ENCODE results near the gene LEF1.

Gene LEF1

GRCh38 chr4:108172231-108172752 is 3.6 kb upstream of the LEF1 start:
- H3K36me3 ChIP-seq (ENCODE audit: control insufficient read depth, insufficient read depth, low read length): no peaks in the 10 kb centered on the region
- peak; percentile 9 for DNase-seq (ENCODE audit: extremely low read depth, insufficient read length)
- no peak for TF ChIP-seq CTCF (IDR thresholded peaks at IDR 0.05; ENCODE audit: insufficient read depth, low read length, poor library complexity, severe bottlenecking)
- H3K4me3 ChIP-seq (replicated peaks; ENCODE audit: low read depth, low read length): no peak overlapping the region; the same call in 1 of the 2 replicates
- peaks cover 3% of the 10 kb centered on the region for H3K27me3 ChIP-seq (replicated peaks; ENCODE audit: control insufficient read depth, insufficient read depth, low read length)

DNA sequence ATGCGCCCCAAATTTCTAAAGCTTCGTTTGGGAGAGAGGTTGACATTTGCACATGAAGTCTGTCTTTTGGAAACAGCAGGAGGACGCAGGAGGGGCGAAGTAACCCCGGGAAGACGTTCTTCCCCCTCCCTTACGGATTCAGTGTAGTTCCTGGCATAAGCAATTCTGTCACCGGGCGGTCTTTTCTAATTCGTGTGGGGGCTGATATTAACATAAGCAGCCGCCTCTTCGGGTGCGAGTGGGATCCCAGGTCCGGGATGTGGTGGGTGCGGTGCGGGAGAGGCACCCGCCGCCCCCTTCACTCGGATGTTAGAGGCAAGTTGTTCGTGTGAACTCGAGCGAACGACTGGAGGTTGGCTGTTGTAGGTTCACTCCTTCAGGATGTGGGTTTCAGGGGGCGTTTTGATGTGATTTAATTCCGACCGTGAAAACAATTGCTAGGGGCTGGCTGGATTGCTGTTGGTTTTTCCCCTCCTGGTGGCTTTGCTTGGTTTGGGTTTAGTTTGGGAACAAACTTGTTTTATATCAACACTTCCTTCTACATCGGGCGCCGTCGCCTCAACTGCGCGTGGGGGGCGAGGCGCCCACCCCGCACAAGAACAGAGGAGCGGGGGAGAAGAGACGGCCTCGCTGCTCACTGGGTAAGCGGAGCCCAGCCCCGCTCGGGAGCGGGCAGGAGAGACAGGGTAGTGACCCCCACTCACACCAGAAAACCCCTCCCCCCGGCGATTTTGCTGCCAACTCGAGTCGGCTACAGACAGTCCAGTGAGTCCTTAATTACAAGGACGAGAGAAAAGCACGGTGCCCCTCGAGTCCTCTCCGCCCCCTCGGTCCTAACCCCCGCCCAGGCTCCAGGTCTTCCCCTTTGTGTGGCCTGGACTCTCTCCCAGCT is 2.9 kb upstream of the LEF1 start:
- Histone ChIP-seq H3K36me3 (ENCODE audit: control insufficient read depth, insufficient read depth, low read length) (no peaks in the 10 kb centered on the region), H3K27me3 (replicated peaks; ENCODE audit: control insufficient read depth, insufficient read depth, low read length) (peaks cover 3% of the 10 kb centered on the region), H3K4me3 (replicated peaks; ENCODE audit: low read depth, low read length) (no peak overlapping the region)
- DNase-seq (ENCODE audit: extremely low read depth, insufficient read length): peak; percentile 15
- TF ChIP-seq CTCF (IDR thresholded peaks at IDR 0.05; ENCODE audit: insufficient read depth, low read length, poor library complexity, severe bottlenecking): no peak

GRCh38 chr4:108170631-108171338 is 2.1 kb upstream of the LEF1 start:
- DNase-seq (ENCODE audit: extremely low read depth, insufficient read length): no peak
- Histone ChIP-seq H3K27me3 (replicated peaks; ENCODE audit: control insufficient read depth, insufficient read depth, low read length) (peaks cover 3% of the 10 kb centered on the region), H3K4me3 (replicated peaks; ENCODE audit: low read depth, low read length) (no peak overlapping the region), H3K36me3 (ENCODE audit: control insufficient read depth, insufficient read depth, low read length) (no peaks in the 10 kb centered on the region)
- TF ChIP-seq CTCF (IDR thresholded peaks at IDR 0.05; ENCODE audit: insufficient read depth, low read length, poor library complexity, severe bottlenecking): no peak

GRCh38 chr4:108169664-108170063 is 932 bp upstream of the LEF1 start:
- no peak for DNase-seq (ENCODE audit: extremely low read depth, insufficient read length)
- H3K4me3 ChIP-seq (replicated peaks; ENCODE audit: low read depth, low read length): no peak overlapping the region
- TF ChIP-seq CTCF (IDR thresholded peaks at IDR 0.05; ENCODE audit: insufficient read depth, low read length, poor library complexity, severe bottlenecking): no peak

DNA sequence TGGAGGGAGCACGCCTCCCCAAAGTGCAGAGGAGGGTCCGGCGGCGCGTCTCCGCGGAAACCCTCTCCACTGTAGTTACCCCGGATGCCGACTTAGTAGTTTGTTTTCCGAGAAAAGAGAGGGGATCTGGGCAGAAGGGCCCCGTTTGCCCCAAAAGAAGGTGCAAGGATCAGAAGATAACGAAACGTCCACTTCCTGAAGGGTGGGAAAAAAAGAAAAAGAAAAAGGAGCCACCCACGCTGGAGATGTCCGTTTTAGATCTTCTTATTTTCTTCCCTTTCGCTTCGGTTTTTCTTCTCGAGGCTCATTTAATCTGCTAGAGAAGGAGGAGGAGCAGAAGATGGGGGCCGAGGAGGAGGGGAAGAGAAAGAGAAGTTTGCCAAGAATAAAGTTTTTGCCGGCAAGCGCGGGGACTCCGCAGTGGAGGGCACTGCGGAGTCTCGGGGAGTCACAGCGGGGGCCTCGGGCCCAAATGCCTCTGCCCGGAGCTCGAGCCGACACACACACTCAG is 517 bp downstream of the LEF1 start:
- DNase-seq (ENCODE audit: extremely low read depth, insufficient read length): no peak
- no peaks in the 10 kb centered on the region for H3K36me3 ChIP-seq (ENCODE audit: control insufficient read depth, insufficient read depth, low read length)
- peaks cover 3% of the 10 kb centered on the region for H3K27me3 ChIP-seq (replicated peaks; ENCODE audit: control insufficient read depth, insufficient read depth, low read length)
- peak overlapping the region; percentile 62 for H3K4me3 ChIP-seq (replicated peaks; ENCODE audit: low read depth, low read length)
- no peak for TF ChIP-seq CTCF (IDR thresholded peaks at IDR 0.05; ENCODE audit: insufficient read depth, low read length, poor library complexity, severe bottlenecking)

More at GRCh38 chr4:108169664-108170063, 932 bp upstream of the LEF1 start:
- H3K36me3 ChIP-seq (ENCODE audit: control insufficient read depth, insufficient read depth, low read length): no peaks in the 10 kb centered on the region
- H3K27me3 ChIP-seq (replicated peaks; ENCODE audit: control insufficient read depth, insufficient read depth, low read length): peaks cover 3% of the 10 kb centered on the region

Data from GM06990 (cell line).